HL-60/S4 treated with retinoic acid at 250 ng/mL for 4 days and 3 days (cell line): Measurements from ENCODE around the gene RNASE4.

Experiments
- in situ Hi-C: fragments of 300-500 bp; cut with MboI; formaldehyde crosslinking; loops from 2 replicates; pipeline ENCODE4 v1.7.0; 2022; ENCODE audit warnings: low sequenced_read_pairs

Gene RNASE4

GRCh38 chr14:20671597-20672283 lies 12.6 kb upstream of the RNASE4 start:
- in situ Hi-C loops = no loop called here

DNA sequence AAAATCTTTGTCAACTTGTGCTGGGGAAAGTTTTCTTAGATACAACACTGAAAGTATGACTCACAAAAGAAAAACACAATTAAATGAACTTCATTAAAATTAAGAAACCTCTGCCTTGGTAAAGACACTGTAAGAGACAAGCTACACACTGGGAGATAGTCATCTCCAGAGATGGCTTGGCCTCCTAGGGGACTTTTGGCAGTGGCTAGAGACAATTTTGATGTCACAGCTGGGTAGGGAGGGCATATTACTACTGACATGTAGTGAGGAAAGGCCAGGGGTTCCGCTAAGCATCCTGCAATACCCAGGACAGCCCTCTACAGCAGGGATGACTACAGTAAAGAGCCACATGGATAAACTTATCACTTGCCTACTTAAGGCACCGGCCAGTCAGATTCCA lies 8.7 kb upstream of the RNASE4 start:
- in situ Hi-C loops = no loop called here

DNA sequence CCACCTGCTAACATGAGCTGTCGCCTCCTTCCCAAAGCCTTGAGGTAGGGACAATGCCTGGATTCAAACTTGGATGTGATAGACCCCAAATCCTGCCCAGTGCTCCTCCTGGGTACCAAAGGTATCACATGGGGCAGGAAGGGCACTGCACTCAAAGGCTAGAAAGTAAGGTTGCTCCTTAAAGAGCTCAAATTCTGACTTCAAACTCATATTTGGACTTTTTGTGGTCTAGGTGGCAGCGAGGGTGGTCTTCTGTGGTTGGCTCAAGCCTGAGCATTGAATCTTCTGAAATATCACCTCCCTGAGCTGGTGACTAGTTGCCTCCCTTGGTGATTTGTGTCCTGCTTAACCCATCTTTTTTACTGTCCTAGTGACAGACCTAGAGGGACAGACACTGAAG lies 8.3 kb upstream of the RNASE4 start:
- in situ Hi-C loops = no loop called here

DNA sequence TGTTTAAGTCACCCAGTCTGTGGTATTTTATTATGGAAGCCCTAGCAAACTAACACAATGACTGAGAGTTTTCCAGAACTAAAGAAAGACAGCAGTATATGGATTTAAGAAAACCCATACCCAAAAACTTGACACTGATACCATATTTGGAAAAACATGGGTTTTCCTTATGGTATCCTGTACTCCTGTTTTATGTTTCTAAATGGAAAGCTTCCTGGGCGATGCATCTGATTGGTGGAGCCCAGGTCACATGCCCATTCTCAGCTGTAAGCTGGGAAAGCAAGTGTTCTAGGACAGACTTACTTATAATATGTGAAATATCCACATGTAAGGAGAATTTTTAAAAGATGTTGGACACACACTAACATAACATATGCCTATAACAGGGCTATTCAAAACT lies 4.5 kb upstream of the RNASE4 start:
- in situ Hi-C loops = no loop called here

DNA sequence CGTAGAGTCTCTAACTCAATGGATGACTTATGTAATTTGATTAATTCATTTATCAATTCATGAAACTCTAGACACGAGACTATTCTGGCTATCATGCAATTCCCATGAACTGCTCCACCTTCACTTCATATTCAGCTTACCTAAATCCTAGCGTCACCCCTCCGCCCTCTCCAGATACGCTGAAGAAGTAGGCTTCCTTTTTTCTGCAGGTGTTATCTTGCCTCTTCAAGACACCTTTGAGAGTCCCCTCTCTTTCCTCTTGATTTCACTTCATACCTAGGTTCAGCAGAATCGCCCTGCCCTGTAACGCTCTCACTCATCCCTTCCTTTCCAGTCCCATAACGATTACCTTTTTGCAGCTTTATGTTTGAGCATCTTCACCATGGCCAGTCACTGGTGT lies 4.0 kb upstream of the RNASE4 start:
- in situ Hi-C loops = no loop called here

- in situ Hi-C loops = no loop called here
Observed at GRCh38 chr14:20680843-20681347, 3.5 kb upstream of the RNASE4 start.

DNA sequence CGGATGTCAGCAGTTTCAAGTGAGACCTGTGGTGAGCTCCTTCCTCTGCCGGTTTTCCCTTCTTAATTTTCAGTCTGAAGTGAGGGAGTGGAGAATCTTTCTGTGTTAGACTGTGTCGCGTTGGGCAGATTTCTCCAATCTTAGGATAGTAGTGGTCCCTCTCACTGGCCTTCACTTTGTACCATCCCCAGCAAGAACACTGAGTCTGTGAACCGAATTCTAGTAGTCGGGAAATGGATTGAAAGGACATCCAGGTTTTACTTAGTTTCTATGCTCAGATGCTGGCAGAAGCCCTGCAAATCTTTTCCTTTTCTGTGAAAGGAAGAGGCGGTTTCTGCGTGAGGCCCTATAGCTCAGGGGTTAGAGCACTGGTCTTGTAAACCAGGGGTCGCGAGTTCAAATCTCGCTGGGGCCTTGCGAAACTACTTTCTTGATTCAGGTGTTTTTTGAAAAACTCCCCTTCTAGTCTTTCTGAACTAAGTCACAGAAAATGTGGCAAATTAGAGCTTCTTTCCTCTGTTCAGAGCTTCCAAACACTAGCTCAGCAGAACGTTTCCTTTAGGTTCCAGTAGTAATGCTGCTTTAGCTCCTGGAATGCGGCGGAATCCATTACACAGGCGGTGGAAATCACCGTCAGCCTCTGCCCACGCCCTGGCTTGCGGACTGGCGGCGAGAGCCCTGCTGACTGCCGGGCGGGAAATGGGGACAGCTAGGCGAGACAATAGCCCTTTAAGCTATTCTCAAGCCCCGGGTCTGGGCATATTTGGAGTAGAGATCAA lies 2.8 kb upstream of the RNASE4 start:
- in situ Hi-C loops = no loop called here

DNA sequence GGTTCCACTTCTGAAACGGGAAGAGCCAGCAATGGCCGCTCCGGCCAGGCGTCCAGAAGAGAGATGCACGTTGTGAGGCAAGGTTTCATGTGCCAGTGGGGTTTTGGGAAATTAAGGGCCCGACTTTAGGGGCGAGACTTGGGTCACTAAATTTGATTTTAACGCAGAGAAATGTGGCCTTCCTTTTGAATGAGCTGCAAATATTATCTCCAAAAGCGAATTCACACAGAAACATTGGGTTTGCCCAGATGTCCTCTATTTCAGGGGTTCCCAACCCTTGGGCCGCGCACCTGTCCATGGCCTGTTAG lies 2.3 kb upstream of the RNASE4 start:
- in situ Hi-C loops = no loop called here

DNA sequence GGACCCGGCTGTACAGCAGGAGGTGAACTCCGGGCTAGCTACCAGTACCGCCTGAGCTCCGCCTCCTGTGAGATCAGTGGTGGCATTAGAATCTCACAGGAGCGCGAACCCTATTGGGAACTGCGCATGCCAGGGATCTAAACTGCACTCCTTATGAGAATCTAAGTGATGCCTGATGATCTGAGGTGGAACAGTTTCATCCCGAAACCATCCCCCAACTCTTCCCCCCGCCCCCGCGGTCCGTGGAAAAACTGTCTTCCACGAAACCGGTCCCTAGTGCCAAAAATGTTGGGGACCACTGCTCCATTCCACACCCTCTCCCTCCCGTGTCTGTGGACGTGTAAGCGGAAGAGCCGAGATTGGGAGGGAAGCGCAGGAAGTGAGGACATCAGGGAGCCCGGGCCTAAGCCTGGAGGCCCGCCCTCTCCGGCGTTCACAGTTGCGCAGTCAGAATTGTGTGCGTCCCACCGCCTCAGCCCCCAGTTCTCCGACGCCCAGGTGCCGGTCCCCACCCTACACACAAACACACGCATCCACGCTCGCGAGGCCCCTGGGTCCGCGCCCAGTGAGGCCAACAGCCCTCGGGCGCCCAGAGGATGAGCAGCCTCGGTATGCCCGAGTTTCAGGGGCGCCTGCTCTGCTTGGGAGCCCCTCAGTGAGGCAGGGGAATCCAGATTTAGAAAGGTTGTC lies 1.8 kb upstream of the RNASE4 start:
- in situ Hi-C loops = no loop called here

DNA sequence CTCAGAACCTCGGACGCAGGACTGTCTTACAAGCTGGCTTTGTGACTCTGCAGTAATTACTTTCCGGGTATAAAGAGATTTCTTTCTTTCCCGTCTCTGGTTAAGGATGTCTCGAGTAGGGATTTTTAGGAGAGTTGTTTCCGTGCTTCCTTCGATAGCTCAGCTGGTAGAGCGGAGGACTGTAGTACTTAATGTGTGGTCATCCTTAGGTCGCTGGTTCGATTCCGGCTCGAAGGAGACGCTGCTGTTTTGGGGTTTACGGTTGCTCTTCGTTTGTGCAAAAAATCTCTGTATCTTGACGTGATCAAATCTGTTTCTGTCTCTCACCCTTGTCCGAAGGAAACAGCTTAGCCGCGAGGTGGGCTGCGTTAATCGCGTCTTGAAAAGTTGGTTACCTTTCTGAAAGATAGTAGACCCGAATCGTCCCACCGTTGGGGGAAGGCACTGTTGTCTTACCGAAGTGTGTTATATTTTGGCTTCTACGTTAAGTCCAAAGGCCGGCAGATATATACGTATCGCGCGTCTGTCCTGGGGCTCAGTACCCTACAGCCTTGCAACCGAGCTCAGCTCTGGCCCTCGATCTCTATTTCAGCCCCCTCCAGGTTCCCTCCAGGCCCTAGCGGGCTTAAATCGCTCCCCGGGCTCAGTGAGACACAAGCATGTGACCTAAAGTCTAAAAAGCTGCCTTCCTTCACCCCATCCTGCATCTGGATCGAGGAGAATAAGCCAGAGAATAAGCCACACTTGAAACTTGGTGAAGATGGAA lies 1.1 kb upstream of the RNASE4 start:
- in situ Hi-C loops = no loop called here

DNA sequence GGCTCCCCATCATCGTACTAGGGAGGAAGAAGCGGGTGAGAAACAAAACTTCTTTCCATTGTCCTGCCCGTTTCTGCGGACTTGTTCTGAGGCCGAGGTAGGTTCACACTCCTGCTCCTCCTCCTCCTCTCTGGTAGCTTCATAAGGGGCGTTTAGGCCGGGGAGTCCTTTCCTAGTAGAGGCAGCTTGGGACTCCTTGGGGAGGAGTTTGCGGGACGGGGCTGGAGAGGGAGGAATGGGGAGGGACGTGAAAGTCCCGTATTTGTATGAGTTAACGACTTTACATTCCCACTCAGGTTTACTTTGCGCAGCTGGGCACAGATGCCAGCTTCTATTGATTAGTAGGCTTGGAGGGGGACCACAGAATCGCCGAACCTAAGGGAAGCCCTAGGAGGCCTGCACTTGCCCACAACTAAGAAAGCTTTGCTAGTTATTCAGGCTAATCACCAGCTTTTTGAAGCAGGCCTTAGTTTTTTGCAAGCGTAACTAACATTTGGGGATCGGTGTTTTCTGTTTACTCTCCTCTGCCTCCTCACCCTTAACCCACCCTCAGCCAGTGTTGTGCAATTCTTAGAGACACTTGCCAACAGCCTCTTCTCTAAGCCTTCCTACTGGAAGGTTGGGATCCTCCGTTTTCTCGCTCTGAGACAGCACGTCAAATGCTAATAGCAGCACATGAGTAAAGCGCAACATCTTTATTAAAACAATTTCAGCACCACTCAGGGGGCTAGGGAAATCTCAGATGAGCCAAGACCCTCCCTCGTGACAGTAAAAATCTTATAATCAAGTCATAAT lies 499 bp downstream of the RNASE4 start:
- in situ Hi-C loops = no loop called here

DNA sequence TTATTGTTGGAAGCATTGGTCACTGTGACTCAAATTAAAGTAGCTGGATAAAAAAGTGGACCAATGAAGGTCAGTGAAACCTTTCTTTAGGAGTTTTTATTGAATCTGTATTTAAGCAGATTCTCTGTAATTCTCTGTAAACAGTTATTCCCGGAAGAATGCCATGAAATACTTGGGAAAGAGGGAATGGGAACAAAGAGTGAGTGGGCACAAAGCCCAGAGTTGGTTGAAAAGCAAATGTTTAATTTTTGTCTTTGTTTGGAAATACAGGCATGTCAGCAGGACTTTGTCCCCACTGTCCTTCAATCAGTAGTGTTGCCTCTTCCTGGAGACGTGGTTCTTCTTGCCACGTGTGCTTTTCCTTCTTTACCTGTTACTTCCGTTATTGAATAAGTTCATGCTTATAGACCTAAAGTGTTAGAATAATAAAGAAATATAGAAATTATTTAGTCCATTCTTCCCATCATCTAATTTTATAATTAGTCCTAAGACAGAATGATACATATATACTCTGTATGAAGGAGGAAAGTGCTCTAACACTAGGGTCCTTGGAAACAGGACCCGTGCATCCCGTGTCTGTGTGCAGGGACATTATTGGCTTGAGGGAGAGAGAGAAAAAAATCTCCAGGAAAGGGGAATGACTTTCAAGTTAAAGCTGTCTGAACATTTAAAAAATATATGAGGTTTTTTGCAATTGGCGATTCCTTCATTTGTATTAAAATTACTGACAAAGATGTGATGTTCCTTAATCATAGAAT lies 2.2 kb downstream of the RNASE4 start:
- in situ Hi-C loops = no loop called here

- in situ Hi-C loops = no loop called here
Observed at GRCh38 chr14:20687362-20688166, 3.2 kb downstream of the RNASE4 start.

DNA sequence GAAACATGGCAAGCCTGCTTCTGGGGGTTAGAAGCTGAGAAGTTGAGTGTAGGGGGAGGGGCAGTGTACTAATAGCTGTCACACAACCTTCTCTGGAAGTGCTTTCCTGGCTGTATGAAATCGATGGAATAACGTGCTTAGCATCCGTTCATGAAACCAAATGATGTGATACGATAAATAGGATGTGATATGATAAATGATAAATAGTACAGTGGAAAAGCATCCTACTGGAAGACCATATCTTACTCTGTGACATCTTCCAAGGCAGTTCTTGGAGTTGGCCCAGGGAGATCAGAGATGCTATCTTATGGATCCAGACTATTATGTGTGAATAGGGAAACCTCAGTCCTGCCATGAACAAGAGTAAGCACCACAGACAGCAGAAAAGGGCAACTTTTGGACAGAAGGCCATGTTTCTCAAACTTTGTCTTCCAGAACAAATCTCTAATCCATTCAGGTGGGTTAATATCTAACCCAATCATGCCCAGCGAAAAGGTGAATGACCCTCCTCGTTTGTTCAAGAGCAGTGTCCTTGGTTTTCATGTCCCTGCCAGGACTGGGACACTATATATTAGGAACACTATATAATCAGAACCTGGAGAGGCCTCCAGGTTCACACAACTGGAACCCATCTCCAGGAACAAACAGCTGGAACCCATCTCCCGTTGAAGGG lies 3.9 kb downstream of the RNASE4 start, which contains the start of gene ANG:
TSS of gene ANG (plus strand) at position 598 of the 673 bp plus-strand sequence. CDS start 4,801 bp downstream, outside the sequence.
- in situ Hi-C loops = no loop called here

DNA sequence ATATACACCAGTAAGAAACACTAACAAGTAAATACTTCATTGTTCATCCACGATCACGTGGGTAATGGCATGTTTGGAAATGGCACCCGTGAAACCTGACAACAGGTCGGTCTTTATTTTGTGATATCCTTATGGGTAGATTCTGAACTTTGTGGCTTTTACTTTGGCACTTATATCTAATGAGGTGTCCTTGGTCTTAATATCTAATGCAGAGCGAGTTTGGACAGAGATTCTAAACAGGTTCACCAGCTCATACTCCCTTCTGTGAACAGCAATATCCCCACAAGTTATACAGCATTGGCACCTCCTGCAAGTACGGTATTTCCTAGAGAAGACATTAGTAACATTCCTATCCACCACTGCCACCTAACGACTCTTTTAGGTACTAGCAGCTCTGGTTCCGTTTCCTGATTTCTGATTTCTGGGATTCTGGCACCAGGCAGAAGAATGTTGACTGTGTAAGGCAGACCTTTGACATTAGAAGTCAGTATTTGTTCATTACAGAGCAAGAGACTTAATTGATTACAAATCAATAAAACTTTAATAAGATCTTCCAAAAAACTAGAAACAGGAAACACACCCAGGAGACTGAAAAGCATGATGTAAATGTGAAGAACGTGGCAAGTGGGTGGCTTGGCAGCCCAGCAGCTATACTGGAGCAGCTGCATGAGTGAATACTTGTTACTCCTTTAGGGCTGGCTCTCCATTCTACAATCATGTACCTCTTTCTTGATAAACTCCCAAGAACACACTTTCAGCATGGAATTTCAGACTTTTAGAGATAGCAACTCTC lies 6.7 kb downstream of the RNASE4 start:
- in situ Hi-C loops = no loop called here

- in situ Hi-C loops = no loop called here
Observed at GRCh38 chr14:20692116-20692751, 7.9 kb downstream of the RNASE4 start.

DNA sequence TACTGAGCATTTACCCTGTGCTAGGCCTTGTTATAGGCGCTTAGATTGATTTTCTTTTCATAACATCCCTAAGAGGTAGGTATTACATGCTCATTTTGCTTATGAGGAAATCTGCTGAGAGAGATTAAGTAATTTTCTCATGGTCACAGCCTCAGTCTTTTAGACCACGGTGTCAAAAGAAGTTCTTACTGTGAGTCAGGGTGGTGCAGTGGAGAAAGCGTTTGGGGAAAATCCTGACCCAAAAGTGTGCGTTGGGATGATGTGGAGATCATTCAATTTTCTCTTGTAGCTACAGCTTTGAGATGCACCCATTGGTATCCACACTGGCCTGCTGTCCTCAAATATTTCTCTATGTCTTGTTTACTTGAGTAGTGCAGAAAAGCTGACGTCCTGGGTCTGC lies 12.4 kb downstream of the RNASE4 start:
- in situ Hi-C loops = no loop called here
